Neural cell (in vitro differentiated cells): Measurements from ENCODE around the gene RNU6-9. TPM values are rescaled to one million over a fixed set of nuclear protein-coding genes. Genes with fewer than 3 reads are reported as not detected.

Experiments
- H2AFZ ChIP-seq: fragments of 200-600, 300-800 bp; sonication (generic), shearing (Covaris generic); 2 replicates; pipeline ENCODE4 v1.6.0; 2014; ENCODE audit warnings: low read depth, mild to moderate bottlenecking, antibody characterized with exemption, low read length, moderate library complexity
- H3F3A ChIP-seq: fragments of 200-600 bp; shearing (Covaris generic); 2 replicates; pipeline ENCODE4 v1.6.1; 2016; ENCODE audit warnings: mild to moderate bottlenecking, moderate library complexity, mixed read lengths, antibody characterized with exemption, low read length; ENCODE audit not compliant: insufficient read depth, poor library complexity, severe bottlenecking
- H3K27ac ChIP-seq: fragments of 200-600, 300-800 bp; sonication (generic), shearing (Covaris generic); 2 replicates; pipeline ENCODE4 v1.5.1; 2014; ENCODE audit warnings: mild to moderate bottlenecking, low read length, moderate library complexity
- H3K27me3 ChIP-seq: fragments of 300-800, 200-600 bp; sonication (generic), shearing (Covaris generic); 2 replicates; pipeline ENCODE4 v1.6.0; 2014; ENCODE audit warnings: mild to moderate bottlenecking, low read depth, low read length, moderate library complexity; ENCODE audit not compliant: insufficient read depth
- H3K36me3 ChIP-seq: fragments of 300-800, 200-600 bp; sonication (generic), shearing (Covaris generic); 2 replicates; pipeline ENCODE4 v1.5.1; 2014; ENCODE audit warnings: mild to moderate bottlenecking, antibody characterized with exemption, low read length, moderate library complexity; ENCODE audit not compliant: insufficient read depth
- H3K4me2 ChIP-seq: fragments of 300-800, 200-600 bp; sonication (generic), shearing (Covaris generic); 2 replicates; pipeline ENCODE4 v1.6.0; 2014; ENCODE audit warnings: mild to moderate bottlenecking, low read length
- H3K4me3 ChIP-seq: fragments of 300-800, 200-600 bp; sonication (generic), shearing (Covaris generic); 2 replicates; pipeline ENCODE4 v1.5.1; 2014; ENCODE audit warnings: mild to moderate bottlenecking, low read length, moderate library complexity
- H3K79me2 ChIP-seq: fragments of 200-600 bp; shearing (Covaris generic); replicated peaks from 2 replicates; pipeline ENCODE4 v1.6.0; 2014; ENCODE audit warnings: mild to moderate bottlenecking, low read length, moderate library complexity; ENCODE audit not compliant: insufficient read depth
- H3K9ac ChIP-seq: fragments of 300-800, 200-600 bp; sonication (generic), shearing (Covaris generic); 2 replicates; pipeline ENCODE4 v1.6.1; 2016; ENCODE audit warnings: mild to moderate bottlenecking, low read length, mixed read lengths
- H3K9me2 ChIP-seq: fragments of 200-600 bp; shearing (Covaris generic); 2 replicates; pipeline ENCODE4 v1.6.1; 2016; ENCODE audit warnings: mild to moderate bottlenecking, low read length, mixed read lengths; ENCODE audit not compliant: insufficient read depth
- H3K9me3 ChIP-seq: fragments of 200-600, 300-800 bp; sonication (generic), shearing (Covaris generic); 2 replicates; pipeline ENCODE4 v1.6.1; 2016; ENCODE audit warnings: mild to moderate bottlenecking, mixed run types, low read length, moderate library complexity, mixed read lengths
- H4K20me1 ChIP-seq: fragments of 200-600 bp; shearing (Covaris generic); 2 replicates; pipeline ENCODE4 v1.6.1; 2016; ENCODE audit warnings: mild to moderate bottlenecking, mixed run types; ENCODE audit not compliant: insufficient read depth
- EP300 ChIP-seq: fragments of 450-650 bp; conservative IDR thresholded peaks from 2 replicates; pipeline ENCODE4 v1.6.1; 2014; ENCODE audit warnings: antibody characterized with exemption, mild to moderate bottlenecking, moderate library complexity; ENCODE audit not compliant: poor library complexity, severe bottlenecking
- EZH2 ChIP-seq: fragments of 200-600, 300-800 bp; shearing (Covaris generic), sonication (generic); IDR thresholded peaks from 2 replicates; pipeline ENCODE4 v1.6.1; 2014; ENCODE audit warnings: antibody characterized with exemption, low read length, borderline replicate concordance, mild to moderate bottlenecking; ENCODE audit not compliant: insufficient read depth, poor library complexity, severe bottlenecking
- MXI1 ChIP-seq: fragments of 450-650 bp; conservative IDR thresholded peaks from 2 replicates; pipeline ENCODE4 v1.6.1; 2014; ENCODE audit warnings: antibody characterized with exemption, mild to moderate bottlenecking; ENCODE audit not compliant: poor library complexity, severe bottlenecking
- POLR2AphosphoS5 ChIP-seq: IDR thresholded peaks from 2 replicates; pipeline ENCODE4 v1.6.1; 2012
- RAD21 ChIP-seq: fragments of 450-650 bp; conservative IDR thresholded peaks from 2 replicates; pipeline ENCODE4 v1.6.1; 2014; ENCODE audit warnings: antibody characterized with exemption, mild to moderate bottlenecking, moderate library complexity
- SMC3 ChIP-seq: fragments of 450-650 bp; conservative IDR thresholded peaks from 2 replicates; pipeline ENCODE4 v1.6.1; 2014; ENCODE audit warnings: antibody characterized with exemption, mild to moderate bottlenecking, moderate library complexity; ENCODE audit not compliant: poor library complexity
- TAF1 ChIP-seq: IDR thresholded peaks from 2 replicates; pipeline ENCODE4 v1.6.1; 2012; ENCODE audit warnings: low read depth
- polyA plus RNA-seq: library from polyadenylated mRNA; depleted of rRNA; stranded (reverse); fragments of >200 nt; gene quantifications from 2 replicates; pipeline ENCODE4 v1.2.3, GENCODE V29; 2014
- TF ChIP-seq, protein P1 (sequence below): IDR thresholded peaks from 2 replicates; pipeline ENCODE4 v1.6.1; 2012; ENCODE audit warnings: borderline replicate concordance
- TF ChIP-seq, protein P2 (sequence below): fragments of 450-650 bp; IDR thresholded peaks from 2 replicates; pipeline ENCODE4 v1.5.1; 2014; ENCODE audit warnings: antibody characterized with exemption, mild to moderate bottlenecking, moderate library complexity; ENCODE audit not compliant: poor library complexity, severe bottlenecking

Gene RNU6-9
- polyA plus RNA-seq, 1 donor from 2014 or later, result not detected

DNA sequence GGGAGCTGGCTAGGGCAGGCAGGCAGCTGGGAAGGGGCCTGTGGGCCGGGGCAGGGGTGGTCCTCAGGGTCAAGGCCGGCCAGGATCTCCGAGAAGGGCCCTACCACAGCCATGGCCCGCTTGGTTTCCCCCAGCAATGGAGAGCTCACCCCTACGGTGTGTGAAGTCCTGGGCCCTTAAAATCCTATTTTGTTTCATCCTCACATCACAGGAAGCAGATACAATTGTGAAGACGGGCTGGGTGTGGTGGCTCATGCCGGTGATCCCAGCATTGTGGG, 8.7 kb downstream of the RNU6-9 start:
- Histone ChIP-seq H2AFZ (no peak overlapping the region), H3K4me2 (no peak overlapping the region), H3K27ac (no peak overlapping the region), H3K27me3 (no peaks in the 10 kb centered on the region), H3K79me2 (no peaks in the 10 kb centered on the region), H4K20me1 (no peaks in the 10 kb centered on the region), H3K9me2 (no peaks in the 10 kb centered on the region), H3K9me3 (no peaks in the 10 kb centered on the region), H3K9ac (no peak overlapping the region), H3K36me3 (no peaks in the 10 kb centered on the region), H3K4me3 (no peak overlapping the region), H3F3A (no peaks in the 10 kb centered on the region)
- TF ChIP-seq, protein P1, sequence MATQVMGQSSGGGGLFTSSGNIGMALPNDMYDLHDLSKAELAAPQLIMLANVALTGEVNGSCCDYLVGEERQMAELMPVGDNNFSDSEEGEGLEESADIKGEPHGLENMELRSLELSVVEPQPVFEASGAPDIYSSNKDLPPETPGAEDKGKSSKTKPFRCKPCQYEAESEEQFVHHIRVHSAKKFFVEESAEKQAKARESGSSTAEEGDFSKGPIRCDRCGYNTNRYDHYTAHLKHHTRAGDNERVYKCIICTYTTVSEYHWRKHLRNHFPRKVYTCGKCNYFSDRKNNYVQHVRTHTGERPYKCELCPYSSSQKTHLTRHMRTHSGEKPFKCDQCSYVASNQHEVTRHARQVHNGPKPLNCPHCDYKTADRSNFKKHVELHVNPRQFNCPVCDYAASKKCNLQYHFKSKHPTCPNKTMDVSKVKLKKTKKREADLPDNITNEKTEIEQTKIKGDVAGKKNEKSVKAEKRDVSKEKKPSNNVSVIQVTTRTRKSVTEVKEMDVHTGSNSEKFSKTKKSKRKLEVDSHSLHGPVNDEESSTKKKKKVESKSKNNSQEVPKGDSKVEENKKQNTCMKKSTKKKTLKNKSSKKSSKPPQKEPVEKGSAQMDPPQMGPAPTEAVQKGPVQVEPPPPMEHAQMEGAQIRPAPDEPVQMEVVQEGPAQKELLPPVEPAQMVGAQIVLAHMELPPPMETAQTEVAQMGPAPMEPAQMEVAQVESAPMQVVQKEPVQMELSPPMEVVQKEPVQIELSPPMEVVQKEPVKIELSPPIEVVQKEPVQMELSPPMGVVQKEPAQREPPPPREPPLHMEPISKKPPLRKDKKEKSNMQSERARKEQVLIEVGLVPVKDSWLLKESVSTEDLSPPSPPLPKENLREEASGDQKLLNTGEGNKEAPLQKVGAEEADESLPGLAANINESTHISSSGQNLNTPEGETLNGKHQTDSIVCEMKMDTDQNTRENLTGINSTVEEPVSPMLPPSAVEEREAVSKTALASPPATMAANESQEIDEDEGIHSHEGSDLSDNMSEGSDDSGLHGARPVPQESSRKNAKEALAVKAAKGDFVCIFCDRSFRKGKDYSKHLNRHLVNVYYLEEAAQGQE, result no peak
- no peak for TF ChIP-seq POLR2AphosphoS5
- no peak for TF ChIP-seq TAF1
- TF ChIP-seq EP300, result no peak
- no peak for TF ChIP-seq SMC3
- TF ChIP-seq MXI1, result no peak
- TF ChIP-seq EZH2, result no peak

DNA sequence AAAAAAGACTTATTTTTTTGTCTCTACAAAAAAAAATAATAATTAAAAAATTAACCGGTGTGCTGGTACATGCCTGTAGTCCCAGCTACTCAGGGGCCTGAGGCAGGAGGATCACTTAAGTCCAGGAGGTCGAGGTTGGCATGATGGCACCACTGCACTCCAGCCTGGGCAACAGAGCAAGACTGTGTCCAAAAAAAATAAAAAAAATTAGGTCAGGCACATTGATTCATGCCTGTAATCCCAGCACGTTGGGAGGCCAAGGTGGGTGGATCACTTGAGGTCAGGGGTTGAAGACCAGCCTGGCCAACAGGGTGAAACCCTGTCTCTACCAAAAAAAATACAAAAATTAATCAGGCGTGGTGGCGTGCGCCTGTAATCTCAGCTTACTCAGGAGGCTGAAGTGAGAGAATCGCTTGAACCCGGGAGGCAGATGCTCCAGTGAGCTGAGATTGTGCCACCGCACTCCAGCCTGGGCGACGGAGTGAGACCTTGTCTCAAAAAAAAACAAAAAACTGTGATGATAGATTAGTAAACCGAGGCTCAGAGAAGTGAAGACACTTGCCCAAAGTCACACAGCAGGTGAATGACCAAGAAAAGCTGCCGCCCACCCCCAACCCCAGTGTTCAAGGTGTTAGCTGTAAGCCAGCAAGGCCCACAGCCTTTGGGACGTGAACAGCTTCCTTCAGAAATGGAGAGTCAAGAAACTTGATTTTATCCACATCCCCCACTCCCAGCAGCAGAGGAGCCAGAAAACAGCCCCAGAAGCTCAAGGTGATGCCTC, 9.4 kb downstream of the RNU6-9 start:
- no peak overlapping the region for H3K9ac ChIP-seq
- H3K27me3 ChIP-seq, result no peaks in the 10 kb centered on the region
- no peak overlapping the region for H3K4me3 ChIP-seq
- H4K20me1 ChIP-seq, result no peaks in the 10 kb centered on the region
- no peak overlapping the region for H2AFZ ChIP-seq
- TF ChIP-seq SMC3 (no peak), POLR2AphosphoS5 (no peak), MXI1 (no peak), RAD21 (no peak), EP300 (no peak), TAF1 (no peak), EZH2 (no peak)
- TF ChIP-seq, protein P1, result no peak
- TF ChIP-seq, protein P2, sequence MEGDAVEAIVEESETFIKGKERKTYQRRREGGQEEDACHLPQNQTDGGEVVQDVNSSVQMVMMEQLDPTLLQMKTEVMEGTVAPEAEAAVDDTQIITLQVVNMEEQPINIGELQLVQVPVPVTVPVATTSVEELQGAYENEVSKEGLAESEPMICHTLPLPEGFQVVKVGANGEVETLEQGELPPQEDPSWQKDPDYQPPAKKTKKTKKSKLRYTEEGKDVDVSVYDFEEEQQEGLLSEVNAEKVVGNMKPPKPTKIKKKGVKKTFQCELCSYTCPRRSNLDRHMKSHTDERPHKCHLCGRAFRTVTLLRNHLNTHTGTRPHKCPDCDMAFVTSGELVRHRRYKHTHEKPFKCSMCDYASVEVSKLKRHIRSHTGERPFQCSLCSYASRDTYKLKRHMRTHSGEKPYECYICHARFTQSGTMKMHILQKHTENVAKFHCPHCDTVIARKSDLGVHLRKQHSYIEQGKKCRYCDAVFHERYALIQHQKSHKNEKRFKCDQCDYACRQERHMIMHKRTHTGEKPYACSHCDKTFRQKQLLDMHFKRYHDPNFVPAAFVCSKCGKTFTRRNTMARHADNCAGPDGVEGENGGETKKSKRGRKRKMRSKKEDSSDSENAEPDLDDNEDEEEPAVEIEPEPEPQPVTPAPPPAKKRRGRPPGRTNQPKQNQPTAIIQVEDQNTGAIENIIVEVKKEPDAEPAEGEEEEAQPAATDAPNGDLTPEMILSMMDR, result no peak
- H3F3A ChIP-seq, result no peaks in the 10 kb centered on the region
- H3K9me2 ChIP-seq, result no peaks in the 10 kb centered on the region
- no peaks in the 10 kb centered on the region for H3K9me3 ChIP-seq
- peaks cover 3% of the 10 kb centered on the region for H3K79me2 ChIP-seq
- H3K27ac ChIP-seq, result peak overlapping the region; percentile 23
- H3K4me2 ChIP-seq, result no peak overlapping the region
- no peaks in the 10 kb centered on the region for H3K36me3 ChIP-seq
